ENCODE data around the gene OGDH. TPM values are rescaled to one million over a fixed set of nuclear protein-coding genes. Genes with fewer than 3 reads are reported as not detected.

OGDH gene
- total and polyA plus RNA-seq, 7 donors = 39.0 to 102 (median 74.4) TPM

- 66 to 84% methylated on average over 5 of the region's 5 CpGs for WGBS, 2 donors
- Histone ChIP-seq H3K4me3 (no peak overlapping the region), H3K4me1 (no peaks in the 10 kb centered on the region), H3K27ac (no peak overlapping the region), H3K9me3 (no peaks in the 10 kb centered on the region), H3K27me3 (no peaks in the 10 kb centered on the region), H3K36me3 (no peaks in the 10 kb centered on the region)
- TF ChIP-seq CTCF (IDR thresholded peaks at IDR 0.05) (no peak), POLR2A (IDR thresholded peaks at IDR 0.05) (no peak), EP300 (IDR thresholded peaks at IDR 0.05) (no peak), POLR2AphosphoS5 (IDR thresholded peaks at IDR 0.05) (no peak)
- no peak for DNase-seq
- intact Hi-C loops (cut with DNase I) = no loop called here
Observed at GRCh38 chr7:44735403-44736165, 129.2 kb downstream of the OGDH start.

- Histone ChIP-seq H3K27me3 (no peaks in the 10 kb centered on the region), H3K27ac (no peak overlapping the region), H3K36me3 (no peaks in the 10 kb centered on the region), H3K4me3 (no peak overlapping the region), H3K9me3 (no peaks in the 10 kb centered on the region), H3K4me1 (no peaks in the 10 kb centered on the region)
- no peak for DNase-seq
- WGBS, 2 donors = 81 to 82% methylated on average over 3 of the region's 3 CpGs
- intact Hi-C loops (cut with DNase I) = no loop called here
- TF ChIP-seq CTCF (IDR thresholded peaks at IDR 0.05) (no peak), POLR2A (IDR thresholded peaks at IDR 0.05) (no peak), EP300 (IDR thresholded peaks at IDR 0.05) (no peak), POLR2AphosphoS5 (IDR thresholded peaks at IDR 0.05) (no peak)
Observed at GRCh38 chr7:44736896-44737295, 130.5 kb downstream of the OGDH start.

GRCh38 chr7:44738051-44738723, 131.8 kb downstream of the OGDH start:
- TF ChIP-seq POLR2AphosphoS5 (IDR thresholded peaks at IDR 0.05) = no peak
- TF ChIP-seq CTCF (IDR thresholded peaks at IDR 0.05) = no peak
- no peak for TF ChIP-seq EP300 (IDR thresholded peaks at IDR 0.05)
- no peak for TF ChIP-seq POLR2A (IDR thresholded peaks at IDR 0.05)
- no peaks in the 10 kb centered on the region for H3K36me3 ChIP-seq
- no peak overlapping the region for H3K27ac ChIP-seq
- intact Hi-C loops (cut with DNase I) = no loop called here
- DNase-seq = no peak
- H3K27me3 ChIP-seq = no peaks in the 10 kb centered on the region
- H3K4me3 ChIP-seq = no peak overlapping the region
- no peaks in the 10 kb centered on the region for H3K9me3 ChIP-seq
- 89 to 94% methylated on average over 4 of the region's 4 CpGs for WGBS, 2 donors
- H3K4me1 ChIP-seq = no peaks in the 10 kb centered on the region

GRCh38 chr7:44738876-44739665, 132.6 kb downstream of the OGDH start:
- Histone ChIP-seq H3K4me3 (no peak overlapping the region), H3K9me3 (no peaks in the 10 kb centered on the region), H3K36me3 (no peaks in the 10 kb centered on the region), H3K4me1 (no peaks in the 10 kb centered on the region), H3K27me3 (no peaks in the 10 kb centered on the region), H3K27ac (no peak overlapping the region)
- no peak for DNase-seq
- TF ChIP-seq EP300 (IDR thresholded peaks at IDR 0.05) = no peak
- no peak for TF ChIP-seq POLR2AphosphoS5 (IDR thresholded peaks at IDR 0.05)
- no peak for TF ChIP-seq CTCF (IDR thresholded peaks at IDR 0.05)
- no peak for TF ChIP-seq POLR2A (IDR thresholded peaks at IDR 0.05)
- 90 to 97% methylated on average over 23 of the region's 23 CpGs for WGBS, 2 donors
- intact Hi-C loops (cut with DNase I) = no loop called here
